RCC 7860 (cell line): ENCODE data around the gene PRPF6.

Experiments used
- DNase-seq: peaks from one replicate; pipeline ENCODE4 v3.0.0-alpha.2; 2015; ENCODE audit warnings: low spot score
- FAIRE-seq: peaks from 2 replicates; lab custom pipeline; 2012; peaks lifted over from hg19 to GRCh38; lab: Jason Lieb, UNC

Gene PRPF6

DNA sequence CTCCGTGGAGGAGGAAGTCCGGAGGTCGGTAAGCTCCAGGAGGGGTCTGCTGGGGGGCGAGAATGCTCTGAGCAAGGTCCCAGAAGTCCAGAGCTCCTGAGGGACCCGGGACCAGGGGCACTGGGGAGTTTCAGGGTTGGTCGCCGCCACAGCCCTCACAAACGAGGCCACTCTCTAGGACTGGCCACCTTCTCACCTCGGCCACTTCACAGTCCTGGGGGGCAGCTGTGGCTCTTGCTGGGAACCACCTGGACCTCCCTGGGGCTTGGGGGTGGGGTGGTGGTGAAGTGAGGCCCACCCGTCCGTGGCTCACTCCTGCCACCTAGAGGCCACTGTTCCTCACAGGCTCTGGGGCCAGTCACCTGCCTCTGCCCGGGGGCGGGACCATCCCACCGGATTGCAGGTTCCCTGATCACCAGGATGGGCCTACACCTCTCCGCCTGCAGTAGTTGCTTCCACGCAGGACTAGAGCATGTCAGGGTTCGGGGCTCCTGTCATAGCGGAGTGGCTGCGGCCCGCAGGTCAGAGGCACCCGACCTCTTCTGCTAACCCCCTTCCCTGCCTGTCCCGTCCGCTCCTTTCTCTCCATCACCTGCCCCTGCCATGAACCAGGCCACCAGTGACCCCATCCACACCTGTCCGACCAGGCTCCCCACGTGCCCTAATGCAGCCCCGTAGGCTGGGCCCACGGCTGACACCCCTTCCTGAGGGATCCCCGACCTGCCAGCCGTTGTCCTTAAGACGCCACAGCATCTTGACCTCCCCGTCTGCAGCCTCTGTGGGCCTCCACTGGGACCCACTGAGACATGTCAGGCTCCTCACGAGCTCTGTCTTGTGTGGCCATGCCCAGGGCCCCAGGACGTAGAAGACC lies 76.9 kb downstream of the PRPF6 start:
- no peak for FAIRE-seq
- peak; percentile 40 for DNase-seq

DNA sequence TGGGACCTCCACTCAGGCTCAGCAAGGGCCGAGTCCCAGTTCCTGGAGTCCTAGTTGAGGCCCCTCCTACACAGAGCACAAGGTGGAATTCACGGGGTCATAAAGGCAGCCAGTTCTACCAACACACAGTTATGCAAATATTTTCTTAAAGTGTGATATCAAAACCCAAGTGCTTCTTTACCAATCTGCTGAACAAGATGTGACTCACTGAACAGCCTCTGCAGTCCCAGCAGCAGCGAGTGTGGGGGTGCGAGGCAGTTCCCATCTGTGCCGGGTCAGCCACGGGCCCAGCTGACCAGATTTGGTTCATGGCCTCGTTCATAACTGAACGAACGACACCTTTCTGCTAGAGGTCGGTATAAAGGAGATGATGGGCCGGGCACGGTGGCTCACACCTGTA lies 77.6 kb downstream of the PRPF6 start:
- FAIRE-seq, result no peak
- peak; percentile 48 for DNase-seq

DNA sequence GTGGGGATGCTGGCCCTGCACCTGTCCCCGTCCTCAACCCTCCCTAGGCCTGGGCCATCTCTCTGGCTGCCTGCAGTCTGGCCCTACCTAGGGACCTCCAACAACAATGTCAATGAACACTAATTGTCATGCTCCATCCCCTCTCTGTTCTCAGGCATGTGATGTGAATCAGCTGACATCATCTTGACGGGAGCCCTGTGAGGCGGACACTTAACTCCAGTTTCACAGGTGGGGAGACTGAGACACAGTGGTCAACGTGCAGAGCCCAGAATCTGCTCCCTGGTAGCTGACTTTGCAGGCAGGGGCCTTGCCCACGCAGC lies 81.3 kb downstream of the PRPF6 start:
- DNase-seq, result no peak
- no peak for FAIRE-seq

DNA sequence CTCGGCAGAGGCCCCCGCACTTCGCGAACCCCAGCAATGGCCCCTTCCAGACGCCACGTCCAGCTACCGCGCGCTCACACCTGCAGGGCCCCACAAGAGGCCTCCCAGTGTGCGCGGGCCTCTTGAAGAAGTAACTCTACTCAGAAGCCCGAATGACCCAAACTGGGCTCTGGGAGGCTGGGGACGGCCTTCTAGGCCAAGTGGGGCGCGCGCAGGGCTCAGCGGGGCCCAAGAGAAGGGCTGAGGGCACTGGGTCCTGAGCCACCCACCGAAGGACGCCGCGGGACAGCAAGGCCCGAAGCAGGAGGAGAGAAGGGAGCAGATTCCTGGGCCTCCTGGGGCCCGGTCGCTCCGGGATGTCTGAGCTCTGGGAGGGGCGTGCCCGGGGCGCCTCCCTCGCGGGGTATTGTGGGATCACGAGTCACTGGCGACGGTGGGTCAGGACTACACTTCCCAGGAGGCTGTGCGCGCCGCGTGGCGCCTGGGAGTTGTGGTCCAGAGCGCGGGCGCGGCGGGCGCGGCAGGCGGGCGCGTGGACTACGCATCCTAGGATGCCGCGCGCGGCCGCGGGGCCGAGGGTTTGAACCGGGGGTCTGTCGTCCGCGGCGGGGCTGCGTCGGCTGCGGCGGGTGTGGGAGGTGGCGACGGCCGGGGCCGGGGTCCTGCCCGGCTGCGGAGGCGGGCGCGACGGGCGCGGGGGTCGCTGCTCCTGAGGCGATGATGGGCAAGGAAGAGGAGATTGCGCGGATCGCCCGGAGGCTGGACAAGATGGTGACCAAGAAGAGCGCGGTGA lies 81.9 kb downstream of the PRPF6 start, which contains the start of gene TCEA2:
TCEA2 (plus strand) TSS at position 603 of the 793 bp plus-strand sequence; CDS start at position 718, 115 bp downstream.
- FAIRE-seq, result no peak
- peak; percentile 83 for DNase-seq

DNA sequence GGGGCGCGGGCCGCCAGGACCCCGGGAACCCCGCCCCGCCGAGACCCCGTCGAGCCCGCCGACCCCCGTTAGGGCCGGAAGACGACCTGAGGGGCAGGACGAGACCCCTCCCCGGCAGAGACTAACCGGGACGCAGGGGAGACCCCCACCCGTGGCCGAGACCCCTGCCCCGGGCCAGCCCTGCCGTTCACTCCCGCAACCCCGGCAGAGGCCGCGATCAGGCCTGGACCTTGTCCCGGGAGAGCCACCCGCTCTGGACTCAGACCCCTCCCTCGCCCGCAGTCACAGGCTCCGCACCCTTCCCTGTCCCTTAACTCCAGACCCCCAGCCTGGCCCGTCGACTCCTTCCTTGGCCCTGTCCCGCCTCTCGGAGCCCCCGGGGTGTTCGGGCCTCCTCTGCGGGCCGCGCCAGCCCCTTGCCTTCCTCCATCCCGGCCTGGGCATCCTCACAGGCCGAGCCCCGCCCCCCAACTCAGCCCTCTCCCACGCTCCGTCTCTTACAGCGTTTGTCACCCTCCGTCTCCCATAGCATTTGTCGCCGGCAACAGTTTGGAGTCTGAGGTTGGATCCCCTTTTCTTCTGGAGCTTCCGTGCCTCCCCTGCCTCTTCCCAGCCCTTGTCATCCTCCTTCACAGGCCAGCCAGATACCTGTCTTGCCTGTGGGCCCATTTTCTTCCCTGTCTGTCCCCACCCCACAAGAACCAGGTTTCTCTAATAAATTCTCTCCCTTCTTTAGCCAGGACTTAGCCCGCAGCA lies 82.6 kb downstream of the PRPF6 start:
- DNase-seq, result no peak
- no peak for FAIRE-seq

DNA sequence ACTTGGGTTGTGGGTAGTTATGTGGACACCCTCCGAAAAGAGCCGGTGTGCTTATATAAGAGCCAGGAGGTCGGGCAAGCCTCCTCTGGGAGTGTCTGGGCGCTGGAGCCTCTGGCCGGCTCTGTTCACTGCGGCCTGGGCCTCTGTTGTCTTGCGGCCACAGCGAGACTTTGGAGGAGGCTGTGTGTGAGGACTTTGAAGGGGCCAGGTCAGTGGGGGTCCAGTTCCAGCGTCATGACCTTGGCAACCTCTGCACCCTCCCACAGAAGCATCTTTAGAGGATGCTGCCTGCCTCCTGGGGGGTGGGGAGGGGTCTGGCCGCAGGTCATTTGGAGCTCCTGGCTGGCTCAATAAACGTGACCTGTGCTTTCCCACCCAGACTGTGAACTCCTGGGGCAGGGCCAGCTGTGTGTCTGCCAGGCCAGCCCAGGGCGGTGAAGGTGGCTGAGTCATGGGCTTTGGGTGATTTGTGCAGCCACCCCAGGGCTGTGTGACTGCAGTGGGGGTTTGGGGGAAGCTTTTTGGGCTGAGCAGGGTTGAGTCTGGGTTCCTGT lies 83.3 kb downstream of the PRPF6 start:
- DNase-seq (peak; percentile 69), FAIRE-seq (peak; percentile 77)

DNA sequence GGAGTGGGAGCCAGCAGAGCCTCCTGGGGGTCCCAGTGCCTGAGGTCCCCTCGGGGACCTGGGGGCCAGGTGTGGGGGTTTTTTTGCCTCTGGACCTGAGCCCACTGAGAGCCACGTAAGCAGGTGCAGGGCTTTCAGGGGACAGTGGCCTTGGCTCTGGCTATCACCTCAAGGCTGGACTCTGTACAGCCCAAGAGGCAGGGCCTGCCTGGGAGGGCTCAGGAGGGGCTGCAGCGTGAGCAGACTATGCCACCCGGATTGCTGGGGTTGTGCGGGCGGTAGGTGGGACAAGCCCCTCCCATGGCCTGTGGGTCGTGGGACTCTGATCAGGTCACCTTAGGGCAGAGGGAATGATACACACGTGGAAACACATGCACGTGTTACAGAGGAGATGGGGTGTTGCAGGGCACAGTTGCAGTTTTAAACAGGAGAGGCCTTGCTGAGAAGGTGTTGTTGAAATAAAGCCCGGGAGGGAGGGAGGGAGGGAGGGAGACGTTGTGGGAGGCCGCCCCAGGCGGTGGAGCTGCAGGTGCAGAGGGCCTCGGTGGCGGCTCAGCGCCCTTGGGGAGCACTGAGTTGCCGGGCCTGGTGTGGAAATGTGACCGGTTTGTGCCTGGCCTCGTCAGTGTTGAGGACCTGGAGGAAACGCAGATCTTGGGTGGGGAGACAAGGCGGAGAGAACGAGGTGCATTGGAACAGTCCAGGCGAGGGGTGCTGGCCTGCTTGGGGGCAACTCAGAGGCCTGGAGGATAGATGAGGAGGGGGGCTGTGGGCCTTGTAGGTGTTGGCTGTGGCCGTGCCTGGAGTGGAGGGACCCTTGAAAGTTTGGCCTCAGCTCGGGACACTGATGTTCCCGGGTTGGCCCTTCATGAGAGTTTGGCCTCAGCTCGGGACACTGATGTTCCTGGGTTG lies 84.4 kb downstream of the PRPF6 start:
- FAIRE-seq, result no peak
- no peak for DNase-seq

DNA sequence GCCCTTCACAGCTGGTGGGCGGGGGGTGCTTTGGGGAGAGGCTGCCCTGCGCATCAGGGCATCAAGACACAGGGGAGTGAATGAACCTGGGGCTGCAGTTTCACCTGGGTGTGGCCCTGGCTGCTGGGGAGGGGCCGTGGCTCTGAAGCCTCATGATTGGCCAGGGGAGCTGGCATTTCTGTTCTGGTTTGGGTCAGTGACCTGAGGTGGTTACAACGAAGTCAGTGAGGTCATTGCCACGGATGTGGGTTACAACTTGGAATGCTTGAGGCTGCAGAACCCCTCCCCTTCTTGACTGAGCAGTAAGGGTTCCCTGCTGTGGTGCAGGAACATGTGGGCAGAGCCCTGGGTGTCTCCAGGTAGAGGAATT lies 85.0 kb downstream of the PRPF6 start:
- FAIRE-seq (peak; percentile 87), DNase-seq (peak; percentile 94)

DNA sequence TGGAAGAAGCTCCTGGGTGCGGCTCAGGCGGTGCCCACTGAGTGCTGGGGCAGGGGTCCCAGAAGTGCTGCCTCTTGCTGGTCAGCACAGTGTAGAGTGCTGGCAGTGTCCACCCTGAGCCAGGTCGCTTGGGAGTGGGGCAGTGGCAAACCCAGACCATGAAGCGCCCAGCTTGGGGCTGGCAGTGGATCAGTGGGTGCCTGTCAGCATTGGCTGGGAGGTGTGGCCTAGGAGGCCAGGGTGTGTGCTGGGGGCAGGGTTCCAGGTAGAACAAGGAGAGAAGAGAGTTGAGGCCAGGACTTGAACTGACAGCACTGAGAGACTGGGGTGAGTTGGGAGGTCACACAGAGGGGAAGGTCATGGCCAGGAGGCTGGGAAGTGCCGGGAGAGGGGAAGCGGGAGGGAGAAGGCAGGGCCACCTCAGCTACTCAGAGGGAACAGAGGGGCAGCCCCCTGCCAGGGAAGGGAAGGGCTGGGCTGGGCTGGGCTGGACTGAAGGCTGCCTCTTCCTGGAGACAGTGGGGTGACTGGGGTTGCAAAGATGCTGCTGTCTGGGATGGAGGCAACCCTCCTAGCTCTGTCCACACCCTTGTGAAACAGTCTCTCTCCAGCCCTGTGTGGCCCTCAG lies 86.2 kb downstream of the PRPF6 start:
- no peak for DNase-seq
- no peak for FAIRE-seq

DNA sequence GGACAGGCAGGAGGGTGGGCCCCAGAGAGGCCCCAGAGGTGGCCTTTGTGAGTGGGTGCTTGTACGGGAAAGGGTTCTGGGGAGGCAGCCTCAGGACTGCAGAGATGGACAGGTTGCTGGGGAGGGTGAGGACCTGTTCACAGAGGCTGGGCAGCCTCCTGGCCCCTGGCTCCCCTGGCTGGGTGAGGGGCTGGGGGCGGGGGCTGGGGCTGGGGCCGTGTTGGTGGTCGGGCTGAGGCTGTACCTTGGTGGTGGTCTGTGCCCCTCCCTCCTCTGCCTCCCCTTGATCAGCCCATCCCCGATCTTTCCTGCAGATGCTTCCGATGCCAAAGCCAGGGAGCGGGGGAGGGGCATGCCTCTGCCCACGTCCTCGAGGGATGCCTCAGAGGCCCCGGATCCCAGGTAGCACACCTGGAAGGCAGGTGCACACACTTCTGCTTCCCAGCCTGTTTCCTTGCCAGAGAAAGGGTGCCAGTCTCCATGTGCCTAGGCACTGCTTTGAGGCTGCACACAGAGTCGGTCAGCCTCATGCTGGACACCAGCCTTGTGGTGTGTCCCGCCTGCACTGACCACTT lies 86.9 kb downstream of the PRPF6 start:
- DNase-seq, result no peak

DNA sequence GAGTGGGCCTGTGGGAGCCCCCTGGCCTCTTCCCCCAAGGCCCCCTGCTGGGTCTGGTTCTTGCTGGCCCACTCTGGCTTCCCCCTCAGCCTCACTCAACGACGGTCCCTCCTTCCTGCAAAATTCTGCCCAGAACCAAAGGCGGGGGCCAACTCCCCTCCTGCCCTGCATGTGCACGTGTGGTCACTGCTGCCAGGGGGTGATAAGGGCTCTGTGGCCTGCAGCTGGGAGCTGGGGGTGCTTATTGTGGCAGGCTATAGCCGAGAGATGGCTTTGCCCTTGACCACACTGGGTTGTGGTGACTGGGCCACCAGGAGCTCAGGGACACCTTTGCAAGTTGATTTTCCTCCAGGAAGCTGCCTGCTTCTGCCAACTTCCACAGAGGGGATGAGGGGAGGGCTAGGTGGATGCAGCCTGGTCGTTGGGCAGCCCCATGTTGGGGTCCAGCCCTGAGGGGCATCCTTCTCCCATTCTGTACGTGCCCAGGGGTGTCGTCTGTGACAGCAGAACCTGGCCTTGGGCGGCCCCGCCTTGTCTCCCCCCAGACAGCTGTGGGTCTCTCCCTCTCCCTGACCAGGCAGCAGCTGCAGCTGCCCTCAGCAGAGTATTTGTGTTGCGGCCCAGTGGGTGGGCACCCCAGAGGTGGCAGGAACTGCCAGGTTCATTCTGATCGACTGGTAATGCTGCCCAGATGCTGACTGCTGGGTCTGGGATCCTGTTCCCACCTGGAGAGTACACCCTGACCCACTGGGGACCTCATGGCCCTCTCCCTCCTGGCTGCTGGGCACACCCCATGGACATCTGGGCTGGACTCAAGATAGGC lies 87.7 kb downstream of the PRPF6 start:
- DNase-seq (no peak), FAIRE-seq (no peak)

More for the DNA sequence above, 86.9 kb downstream of the PRPF6 start:
- FAIRE-seq, result no peak

DNA sequence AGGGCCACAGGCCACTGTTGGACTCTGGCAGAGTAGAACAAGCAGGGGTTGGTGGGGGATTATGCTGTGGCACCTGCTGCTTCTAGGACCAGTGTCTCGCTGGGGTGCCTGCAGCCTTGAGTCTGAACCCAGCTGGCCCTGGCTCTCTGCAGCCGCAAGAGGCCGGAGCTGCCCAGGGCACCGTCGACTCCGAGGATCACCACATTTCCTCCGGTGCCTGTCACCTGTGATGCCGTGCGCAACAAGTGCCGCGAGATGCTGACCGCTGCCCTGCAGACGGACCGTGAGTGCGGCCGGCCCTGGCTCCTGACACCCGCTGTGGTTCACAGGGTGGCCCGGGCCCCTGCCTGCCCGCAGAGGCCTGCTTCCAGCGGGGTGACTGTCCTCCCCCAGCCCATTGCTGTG lies 88.3 kb downstream of the PRPF6 start:
- FAIRE-seq (no peak), DNase-seq (no peak)

DNA sequence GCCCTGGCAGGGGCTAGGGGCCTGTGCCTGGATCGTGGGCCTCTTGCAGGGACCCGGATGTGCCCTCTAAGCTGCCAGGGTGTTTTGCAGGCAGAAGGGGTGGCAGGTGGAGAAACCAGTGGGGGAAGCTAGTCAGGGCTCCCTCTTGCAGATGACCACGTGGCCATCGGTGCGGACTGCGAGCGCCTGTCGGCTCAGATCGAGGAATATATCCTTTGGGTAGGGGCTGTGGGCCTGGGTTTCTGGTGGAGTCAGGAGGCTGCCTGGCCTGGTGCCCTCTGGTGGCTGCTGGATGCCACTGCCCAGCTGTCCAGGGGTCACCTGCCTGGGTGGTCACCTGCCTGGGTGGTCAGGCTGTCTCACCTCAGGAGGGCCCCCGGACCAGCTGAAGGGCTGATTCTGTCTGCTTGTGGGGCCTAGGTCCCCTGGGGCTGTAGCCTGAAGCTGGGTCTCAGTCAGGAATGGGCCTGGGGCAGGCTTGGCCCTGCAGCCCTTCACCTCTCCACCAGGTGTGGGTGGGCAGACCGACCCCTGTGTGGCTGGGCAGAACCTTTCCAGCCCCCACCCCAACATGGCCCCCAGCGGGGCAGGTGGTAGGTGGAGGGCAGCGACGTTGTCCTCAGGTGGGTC lies 88.8 kb downstream of the PRPF6 start:
- no peak for FAIRE-seq

DNA sequence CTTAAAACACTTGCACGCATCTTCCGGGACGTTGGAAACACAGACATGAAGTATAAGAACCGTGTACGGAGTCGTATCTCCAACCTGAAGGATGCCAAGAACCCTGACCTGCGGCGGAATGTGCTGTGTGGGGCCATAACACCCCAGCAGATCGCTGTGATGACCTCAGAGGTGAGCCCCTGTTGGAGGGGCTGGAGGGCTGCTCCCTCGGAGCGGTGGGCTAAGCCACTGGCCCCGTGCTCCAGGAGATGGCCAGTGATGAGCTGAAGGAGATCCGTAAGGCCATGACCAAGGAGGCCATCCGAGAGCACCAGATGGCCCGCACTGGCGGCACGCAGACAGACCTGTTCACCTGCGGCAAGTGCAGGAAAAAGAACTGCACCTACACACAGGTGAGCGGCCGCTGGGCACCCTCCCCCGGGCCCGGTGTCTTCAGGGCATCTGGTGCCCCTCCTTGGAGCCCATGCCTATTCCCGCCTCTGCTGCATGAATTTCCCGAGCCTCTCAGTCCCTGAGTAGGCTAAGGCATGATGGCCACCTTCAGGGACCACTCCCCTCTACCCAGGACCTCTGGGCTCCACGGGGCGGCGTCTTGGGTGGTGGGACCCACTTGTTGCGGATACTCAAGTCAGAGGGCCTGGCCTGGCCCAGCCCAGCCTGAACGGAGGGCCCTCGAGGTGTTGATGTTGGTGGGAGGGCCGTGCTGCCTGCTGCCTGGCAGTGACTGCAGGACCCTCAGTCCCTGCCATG lies 89.5 kb downstream of the PRPF6 start:
- no peak for DNase-seq
- FAIRE-seq, result no peak

More for the DNA sequence above, 88.8 kb downstream of the PRPF6 start:
- DNase-seq, result peak; percentile 19

DNA sequence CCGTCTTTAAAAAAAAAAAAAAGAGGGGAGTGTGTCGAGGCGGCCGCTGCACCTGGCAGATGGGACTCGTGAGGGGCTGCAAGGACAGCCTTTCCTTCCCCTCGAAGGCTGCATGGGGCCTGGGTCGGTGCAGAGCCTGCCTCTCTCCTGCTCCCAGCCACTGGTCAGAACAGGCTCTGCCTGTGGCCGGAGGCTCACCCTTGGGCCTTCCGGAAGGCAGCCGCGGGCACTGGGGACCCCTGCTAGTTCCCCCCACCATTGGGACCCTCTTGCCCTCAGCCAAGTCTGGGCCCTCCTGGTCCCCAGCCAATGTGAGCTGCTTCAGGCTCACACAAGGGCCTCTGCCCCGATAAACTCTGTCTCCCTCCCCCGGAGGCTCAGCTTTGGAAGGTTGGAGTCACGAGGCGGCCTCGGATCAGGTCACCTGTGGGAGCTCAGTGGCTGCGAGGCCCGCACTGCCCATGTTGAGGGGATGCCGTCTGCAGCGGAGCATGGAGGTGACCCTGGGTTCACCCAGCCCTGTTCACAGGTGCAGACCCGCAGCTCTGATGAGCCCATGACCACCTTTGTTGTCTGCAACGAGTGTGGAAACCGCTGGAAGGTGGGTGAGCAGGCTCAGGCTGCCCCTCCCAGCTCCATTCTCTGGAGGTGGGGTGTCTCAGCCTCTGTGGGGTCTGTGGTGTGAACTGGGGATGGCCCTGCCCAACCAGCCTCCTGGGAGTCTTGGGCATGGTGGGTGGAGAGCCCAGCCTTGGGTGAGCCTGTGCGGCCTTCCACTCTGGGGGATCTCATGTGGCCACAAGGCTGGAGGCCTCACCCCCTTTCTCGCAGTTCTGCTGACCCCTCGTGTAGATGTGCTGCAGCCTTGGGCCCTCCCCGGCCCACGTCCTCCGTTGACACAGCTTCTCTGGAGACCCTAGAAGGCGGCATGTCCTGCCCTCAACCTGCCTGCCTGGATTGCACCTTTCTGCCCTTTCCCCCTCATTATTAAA lies 90.7 kb downstream of the PRPF6 start:
- FAIRE-seq (no peak), DNase-seq (no peak)

DNA sequence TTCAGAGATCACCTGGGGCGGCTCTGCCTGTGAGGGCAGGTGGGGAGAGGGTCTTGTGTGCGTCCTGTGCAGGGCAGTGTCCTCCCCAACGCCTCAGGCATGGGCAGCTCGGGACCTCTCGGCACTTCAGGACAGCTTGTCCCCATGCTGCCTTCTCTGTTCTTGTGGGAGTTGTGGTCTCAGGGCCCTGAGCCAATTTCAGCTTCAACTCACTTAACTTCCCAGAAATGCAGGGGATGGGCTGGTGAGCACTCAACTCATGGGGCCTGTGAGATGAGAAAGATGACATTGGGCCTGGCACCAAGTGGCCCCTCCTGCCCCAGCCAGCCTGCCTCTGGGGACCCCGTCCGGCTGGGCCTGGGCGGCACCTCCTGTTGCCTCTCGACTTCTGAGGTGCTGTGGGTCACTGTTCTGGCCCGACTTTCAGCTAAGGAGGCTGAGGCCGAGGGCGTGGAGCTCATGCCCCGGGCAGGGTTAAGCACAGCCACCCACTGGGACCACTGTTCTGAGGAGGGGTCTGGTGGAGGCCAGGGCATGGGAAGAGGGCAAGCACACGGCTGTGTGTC lies 91.6 kb downstream of the PRPF6 start:
- FAIRE-seq, result no peak

More for the DNA sequence above, 91.6 kb downstream of the PRPF6 start:
- no peak for DNase-seq
